ENCODE results near the gene BHLHE40. TPM values are rescaled to one million over a fixed set of nuclear protein-coding genes. Genes with fewer than 3 reads are reported as not detected.

BHLHE40 gene
- total RNA-seq (2021; fragmentation: NEBNext Ultra II Directional; extraction: Animal tissue kit (Norgen Biotek cat#: 25700)) (2.0 and 2.2 TPM in 2 replicates), polyA plus RNA-seq (2011; rRNA removed) (1.1 and 1.5 TPM in 2 replicates), polyA minus RNA-seq (2011; rRNA and poly(A)+ RNA removed) (0.98 and 1.2 TPM in 2 replicates)
- polyA plus RNA-seq (2011; cell fraction: cytosol; rRNA removed), result 0.54 TPM
- polyA plus RNA-seq (2011; cell fraction: nucleus; rRNA removed), result 1.9 TPM
- 2.7 to 3.3 TPM (median 3.0 TPM) in 4 replicates for polyA plus RNA-seq (2012, experiment 1 of 2)
- 1.0 TPM for polyA plus RNA-seq (2012, experiment 2 of 2)
- polyA plus RNA-seq (2013, experiment 1 of 2), result 2.5 TPM
- polyA plus RNA-seq (2013, experiment 2 of 2), result 2.5 TPM
- 1.0 TPM for polyA minus RNA-seq (2011; cell fraction: cytosol; rRNA and poly(A)+ RNA removed)
- polyA minus RNA-seq (2011; cell fraction: nucleus; rRNA and poly(A)+ RNA removed), result 2.6 TPM
- long read RNA-seq, experiment 1, partial matches to known transcripts, result 0 of 2 reads
- long read RNA-seq, experiment 1, other reads (novel, unspliced or antisense), result 2 of 2 reads
- long read RNA-seq, experiment 2, result 0 reads

- no peaks in the 10 kb centered on the region for H3K9me3 ChIP-seq (ENCODE audit: insufficient read depth in 2 of 2, low read depth in 1 of 2, low read length in 1 of 2)
- 1% methylated on average over 34 of the region's 51 CpGs; no CpG with 5 or more reads in 1 of the 2 experiments for WGBS, 2 experiments (ENCODE audit: extremely low coverage in 1 of 2, insufficient coverage in 1 of 2, insufficient read length in 1 of 2, insufficient replicate concordance in 2 of 2, low coverage in 1 of 2, low lambda C conversion rate in 2 of 2, missing lambda C conversion rate in 1 of 2)
- TF ChIP-seq SP2 (IDR thresholded peaks at IDR 0.05; ENCODE audit: low read length), result no peak
- no peak for TF ChIP-seq JUN (IDR thresholded peaks at IDR 0.05; ENCODE audit: low read depth, low read length)
- TF ChIP-seq KDM4A (IDR thresholded peaks at IDR 0.05; ENCODE audit: low read depth, low read length, severe bottlenecking), result peak; percentile 91
- peak; percentile 75 for TF ChIP-seq EZH2 (IDR thresholded peaks at IDR 0.05; ENCODE audit: low read depth, low read length, severe bottlenecking)
- no peak for TF ChIP-seq EGR1 (IDR thresholded peaks at IDR 0.05; ENCODE audit: borderline replicate concordance, low read depth, low read length)
- no peak for TF ChIP-seq GABPA (IDR thresholded peaks at IDR 0.05; ENCODE audit: borderline replicate concordance, insufficient read depth, low read length)
- TF ChIP-seq TBP (IDR thresholded peaks at IDR 0.05; ENCODE audit: low read depth, low read length), result no peak
- no peak for TF ChIP-seq USF2 (IDR thresholded peaks at IDR 0.05; ENCODE audit: low read length)
These were observed at the start of gene BHLHE40 for GRCh38 chr3:4979428-4980228. Gene BHLHE40 (plus strand): TSS chr3:4979437. CDS start chr3:4979719, 282 bp downstream.

More at GRCh38 chr3:4979428-4980228, at the start of gene BHLHE40:
- H2BK20ac ChIP-seq (ENCODE audit: low read length), result no peak within 1 kb of the TSS
- no peaks in the 10 kb centered on the region for H3K79me1 ChIP-seq (ENCODE audit: low read depth, low read length)
- peak within 1 kb of the TSS; percentile 1; the same call in 1 of the 2 replicates for H2BK12ac ChIP-seq (ENCODE audit: low read depth, low read length)
- FAIRE-seq (no peak), DNase-seq (ENCODE audit: low read depth in 1 of 2, low spot score in 2 of 2) (peak in 1 of 2 experiments; percentile 72)
- H3K4ac ChIP-seq (replicated peaks; ENCODE audit: insufficient read length, low read depth, low read length), result no peak within 1 kb of the TSS
- H3K79me2 ChIP-seq (ENCODE audit: control insufficient read depth in 1 of 2, insufficient read depth in 2 of 2, low read length in 2 of 2), result no peaks in the 10 kb centered on the region
- H3K18ac ChIP-seq (ENCODE audit: extremely low read depth, low read length), result peak within 1 kb of the TSS; percentile 91
- no peak within 1 kb of the TSS for H2AK5ac ChIP-seq (ENCODE audit: low read depth, low read length)
- H3K56ac ChIP-seq (replicated peaks; ENCODE audit: insufficient read length, low read depth, low read length), result no peak within 1 kb of the TSS
- peak within 1 kb of the TSS; percentile 62 for H4K8ac ChIP-seq (ENCODE audit: extremely low read depth, insufficient read depth, low read length)
- H3K36me3 ChIP-seq (ENCODE audit: control insufficient read depth in 2 of 4, insufficient read depth in 4 of 4, low read length in 3 of 4), result no peaks in the 10 kb centered on the region
- H2BK15ac ChIP-seq (ENCODE audit: low read length), result peak within 1 kb of the TSS; percentile 2; the same call in 1 of the 2 replicates
- H3K4me2 ChIP-seq (ENCODE audit: insufficient read depth in 1 of 2, low read depth in 2 of 2, low read length in 2 of 2), result peak within 1 kb of the TSS; percentile 100
- peak within 1 kb of the TSS; percentile 60 to 75 (median 73) for H3K4me3 ChIP-seq (ENCODE audit: extremely low read depth in 1 of 4, insufficient read depth in 2 of 4, low read depth in 3 of 4, low read length in 4 of 4)
- H4K20me1 ChIP-seq (replicated peaks in 1 of 2; ENCODE audit: control insufficient read depth in 1 of 2, insufficient read depth in 2 of 2, low read length in 2 of 2), result no peaks in the 10 kb centered on the region
- no peak within 1 kb of the TSS for H3K14ac ChIP-seq (ENCODE audit: insufficient read length)
- peak within 1 kb of the TSS; percentile 50; the same call in 1 of the 2 replicates for H2BK5ac ChIP-seq (ENCODE audit: low read depth, low read length)
- H3K27me3 ChIP-seq (replicated peaks in 1 of 4; ENCODE audit: control insufficient read depth in 3 of 4, extremely low read depth in 1 of 4, insufficient read depth in 3 of 4, low read length in 3 of 4), result peaks cover 4 to 36% (median 22%) of the 10 kb centered on the region in 4 experiments
- no peak within 1 kb of the TSS for H3K23ac ChIP-seq (ENCODE audit: insufficient read length)
- no peak within 1 kb of the TSS for H3K27ac ChIP-seq (ENCODE audit: low read depth, low read length)
- peak within 1 kb of the TSS; percentile 41; the same call in 1 of the 2 replicates for H2AFZ ChIP-seq (ENCODE audit: low read length)
- peak within 1 kb of the TSS in 2 of 4 experiments; percentile 13 to 22; a peak in 1 of 7 replicates for H3K9ac ChIP-seq (replicated peaks in 1 of 4; ENCODE audit: extremely low read depth in 1 of 4, low read depth in 3 of 4, low read length in 3 of 4)
- no peak within 1 kb of the TSS for H4K5ac ChIP-seq (ENCODE audit: insufficient read length, low read depth, low read length)
- CTCF ChIA-PET (ENCODE audit: partially characterized antibody), result interaction anchor here (0.7 to 6.4 kb wide), 24 partner anchors 9 to 644 kb away, joined by 3 to 59 read pairs (median 4); no protein-coding TSS in a partner anchor
- peaks cover 2 to 8% (median 4%) of the 10 kb centered on the region in 4 experiments; a peak in 5 of 7 replicates for H3K4me1 ChIP-seq (replicated peaks in 1 of 4; ENCODE audit: control insufficient read depth in 3 of 4, insufficient read depth in 4 of 4, low read length in 3 of 4)
- H2BK120ac ChIP-seq (replicated peaks; ENCODE audit: low read depth, low read length), result no peak within 1 kb of the TSS
- H4K91ac ChIP-seq (replicated peaks; ENCODE audit: insufficient read length, low read length), result peak within 1 kb of the TSS; percentile 76
- POLR2A ChIA-PET (ENCODE audit: partially characterized antibody), result interaction anchor here (0.8 to 2.0 kb wide), 5 partner anchors 9 to 485 kb away, joined by 3 to 5 read pairs (median 3); no protein-coding TSS in a partner anchor
- peaks cover 22% of the 10 kb centered on the region for H3K23me2 ChIP-seq (ENCODE audit: low read depth, low read length)
